ENCODE measurements around the gene GALNT9. TPM values are rescaled to one million over a fixed set of nuclear protein-coding genes. Genes with fewer than 3 reads are reported as not detected.

Gene GALNT9
- polyA plus RNA-seq, 1 experiment: not detected

DNA sequence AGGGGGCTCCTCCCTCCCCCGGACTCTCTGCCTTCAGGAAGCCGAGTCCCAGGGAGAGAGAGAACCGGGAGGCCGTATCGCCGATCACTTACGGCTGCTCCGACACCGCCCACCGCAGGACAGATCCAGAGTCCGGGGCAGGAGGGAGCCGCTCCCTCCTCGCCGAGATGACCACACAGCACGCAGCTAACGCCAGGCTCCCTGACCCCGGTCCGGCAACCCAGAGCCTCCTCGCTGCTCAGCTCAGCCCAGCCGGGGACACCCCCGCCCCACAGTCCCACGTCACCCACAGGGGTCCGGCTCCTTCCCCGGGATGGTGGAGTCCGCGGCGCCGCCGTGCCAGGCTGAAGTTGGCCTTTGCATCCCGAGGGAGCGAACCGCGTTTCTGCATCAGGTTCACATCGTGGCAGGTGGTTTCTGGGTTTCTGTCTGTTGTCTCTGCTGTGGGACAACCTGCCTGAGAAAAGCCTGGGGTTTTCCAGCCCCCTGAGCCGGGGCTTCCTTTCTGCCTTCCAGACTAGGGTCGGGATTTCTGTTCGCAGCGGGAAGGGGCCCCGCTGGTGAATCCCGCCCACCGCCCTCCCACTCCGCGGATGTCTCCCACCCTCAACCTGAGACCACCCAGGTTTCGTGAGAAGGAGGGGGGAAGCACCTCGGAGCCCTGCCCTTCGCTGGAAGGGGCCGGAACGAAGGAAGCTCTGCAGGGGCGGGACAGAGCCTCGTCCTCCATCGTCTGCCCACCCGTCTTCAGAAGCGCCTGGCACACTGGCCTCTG, 123.9 kb downstream of the GALNT9 start:
- TF ChIP-seq, protein P1, sequence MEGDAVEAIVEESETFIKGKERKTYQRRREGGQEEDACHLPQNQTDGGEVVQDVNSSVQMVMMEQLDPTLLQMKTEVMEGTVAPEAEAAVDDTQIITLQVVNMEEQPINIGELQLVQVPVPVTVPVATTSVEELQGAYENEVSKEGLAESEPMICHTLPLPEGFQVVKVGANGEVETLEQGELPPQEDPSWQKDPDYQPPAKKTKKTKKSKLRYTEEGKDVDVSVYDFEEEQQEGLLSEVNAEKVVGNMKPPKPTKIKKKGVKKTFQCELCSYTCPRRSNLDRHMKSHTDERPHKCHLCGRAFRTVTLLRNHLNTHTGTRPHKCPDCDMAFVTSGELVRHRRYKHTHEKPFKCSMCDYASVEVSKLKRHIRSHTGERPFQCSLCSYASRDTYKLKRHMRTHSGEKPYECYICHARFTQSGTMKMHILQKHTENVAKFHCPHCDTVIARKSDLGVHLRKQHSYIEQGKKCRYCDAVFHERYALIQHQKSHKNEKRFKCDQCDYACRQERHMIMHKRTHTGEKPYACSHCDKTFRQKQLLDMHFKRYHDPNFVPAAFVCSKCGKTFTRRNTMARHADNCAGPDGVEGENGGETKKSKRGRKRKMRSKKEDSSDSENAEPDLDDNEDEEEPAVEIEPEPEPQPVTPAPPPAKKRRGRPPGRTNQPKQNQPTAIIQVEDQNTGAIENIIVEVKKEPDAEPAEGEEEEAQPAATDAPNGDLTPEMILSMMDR (IDR thresholded peaks at IDR 0.05; ENCODE audit: insufficient read depth, low read depth, low read length): no peak
- CTCF ChIA-PET: interaction anchor here (1.5 kb wide), 1 partner anchor 52 kb away, joined by 4 read pairs; no protein-coding TSS in a partner anchor
- DNase-seq (ENCODE audit: low read depth): no peak
- Histone ChIP-seq H3K4me3 (ENCODE audit: low read depth, low read length) (no peak overlapping the region), H3K27me3 (ENCODE audit: control insufficient read depth, insufficient read depth, low read length) (peaks cover 33% of the 10 kb centered on the region), H3K36me3 (ENCODE audit: control insufficient read depth, insufficient read depth, low read length) (no peaks in the 10 kb centered on the region)
- POLR2A ChIA-PET: no interaction called here

DNA sequence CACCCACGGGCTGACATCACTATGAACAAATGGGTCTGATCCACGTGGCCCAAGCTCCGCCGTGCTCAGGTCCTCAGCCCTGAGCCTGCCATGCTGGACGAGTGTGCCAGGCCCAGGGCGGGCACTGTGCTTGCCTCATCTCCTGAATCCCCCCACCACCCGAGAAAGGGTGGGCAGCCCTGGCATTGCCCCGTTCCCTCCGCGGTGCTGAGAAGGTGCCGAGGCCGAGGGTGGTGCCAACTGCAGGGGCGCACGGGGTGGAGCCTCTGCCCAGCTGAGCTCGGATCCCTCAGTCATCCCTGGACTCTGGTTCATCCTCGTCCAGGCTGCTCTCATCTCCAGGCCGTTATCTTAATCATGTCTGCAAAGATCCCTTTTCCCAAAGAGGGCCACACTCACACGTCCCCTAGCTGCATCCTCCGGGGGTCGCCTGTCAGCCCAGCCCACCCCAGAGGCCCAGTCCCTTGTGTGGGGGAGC, 124.6 kb downstream of the GALNT9 start:
- ChIA-PET CTCF (interaction anchor here (1.5 kb wide), 1 partner anchor 51 kb away, joined by 4 read pairs; no protein-coding TSS in a partner anchor), POLR2A (no interaction called here)
- H3K27me3 ChIP-seq (ENCODE audit: control insufficient read depth, insufficient read depth, low read length): peaks cover 33% of the 10 kb centered on the region
- TF ChIP-seq, protein P1 (IDR thresholded peaks at IDR 0.05; ENCODE audit: insufficient read depth, low read depth, low read length): no peak
- no peak for DNase-seq (ENCODE audit: low read depth)
- no peak overlapping the region for H3K4me3 ChIP-seq (ENCODE audit: low read depth, low read length)
- H3K36me3 ChIP-seq (ENCODE audit: control insufficient read depth, insufficient read depth, low read length): no peaks in the 10 kb centered on the region

- ChIA-PET CTCF (interaction anchor here (1.5 kb wide), 1 partner anchor 50 kb away, joined by 4 read pairs; no protein-coding TSS in a partner anchor), POLR2A (no interaction called here)
These were observed 125.2 kb downstream of the GALNT9 start for GRCh38 chr12:132204063-132204792.

GRCh38 chr12:132202929-132203721, 126.3 kb downstream of the GALNT9 start:
- Histone ChIP-seq H3K27me3 (ENCODE audit: control insufficient read depth, insufficient read depth, low read length) (peaks cover 33% of the 10 kb centered on the region), H3K36me3 (ENCODE audit: control insufficient read depth, insufficient read depth, low read length) (no peaks in the 10 kb centered on the region), H3K4me3 (ENCODE audit: low read depth, low read length) (no peak overlapping the region)
- DNase-seq (ENCODE audit: low read depth): no peak
- TF ChIP-seq, protein P1 (IDR thresholded peaks at IDR 0.05; ENCODE audit: insufficient read depth, low read depth, low read length): no peak
- ChIA-PET CTCF (no interaction called here), POLR2A (no interaction called here)

More at GRCh38 chr12:132204063-132204792, 125.2 kb downstream of the GALNT9 start:
- no peak for DNase-seq (ENCODE audit: low read depth)
- TF ChIP-seq, protein P1 (IDR thresholded peaks at IDR 0.05; ENCODE audit: insufficient read depth, low read depth, low read length): no peak
- no peak overlapping the region for H3K4me3 ChIP-seq (ENCODE audit: low read depth, low read length)
- H3K27me3 ChIP-seq (ENCODE audit: control insufficient read depth, insufficient read depth, low read length): peaks cover 33% of the 10 kb centered on the region
- H3K36me3 ChIP-seq (ENCODE audit: control insufficient read depth, insufficient read depth, low read length): no peaks in the 10 kb centered on the region

All from BJ (cell line).